HEK293T (cell line): ENCODE results near the gene TSPYL2.

Experiments
- CTCF ChIA-PET: fragments of 350-600 bp; formaldehyde crosslinking; extraction: SDS; loops from one replicate; lab custom pipeline; 2021; ENCODE audit warnings: antibody characterized with exemption, inconsistent platforms; lab: Yijun Ruan, JAX
- POLR2A ChIA-PET: fragments of 350-600 bp; formaldehyde crosslinking; extraction: SDS; loops from one replicate; lab custom pipeline; 2020; ENCODE audit warnings: antibody characterized with exemption, inconsistent platforms; lab: Yijun Ruan, JAX
- DNase-seq: peaks from one replicate; pipeline ENCODE4 v3.0.0; 2012; ENCODE audit warnings: mixed read lengths; ENCODE audit errors: extremely low spot score
- ARNT ChIP-seq: fragments of 450-650 bp; IDR thresholded peaks from 2 replicates; pipeline ENCODE4 v1.6.1; 2017; ENCODE audit warnings: mild to moderate bottlenecking
- BHLHE40 ChIP-seq: fragments of 450-650 bp; IDR thresholded peaks from 2 replicates; pipeline ENCODE4 v1.6.1; 2016; ENCODE audit warnings: mild to moderate bottlenecking, moderate library complexity, borderline replicate concordance
- CTBP1 ChIP-seq: fragments of 450-650 bp; IDR thresholded peaks from 2 replicates; pipeline ENCODE4 v1.6.1; 2016; ENCODE audit warnings: borderline replicate concordance
- ELF4 ChIP-seq: fragments of 450-650 bp; IDR thresholded peaks from 2 replicates; pipeline ENCODE4 v1.6.1; 2017; ENCODE audit warnings: antibody characterized with exemption
- FOXA1 ChIP-seq: fragments of 450-650 bp; IDR thresholded peaks from 2 replicates; pipeline ENCODE4 v1.6.1; 2016; ENCODE audit warnings: mild to moderate bottlenecking
- FOXK2 ChIP-seq: fragments of 450-650 bp; IDR thresholded peaks from 2 replicates; pipeline ENCODE4 v1.6.1; 2016; ENCODE audit warnings: mild to moderate bottlenecking
- FOXM1 ChIP-seq: fragments of 450-650 bp; IDR thresholded peaks from 2 replicates; pipeline ENCODE4 v1.6.1; 2017; ENCODE audit warnings: mild to moderate bottlenecking, borderline replicate concordance
- HDGF ChIP-seq: fragments of 450-650 bp; IDR thresholded peaks from 2 replicates; pipeline ENCODE4 v1.6.1; 2017; ENCODE audit warnings: antibody characterized with exemption, borderline replicate concordance
- L3MBTL2 ChIP-seq: fragments of 450-650 bp; conservative IDR thresholded peaks from 2 replicates; pipeline ENCODE4 v1.6.1; 2016; ENCODE audit warnings: mild to moderate bottlenecking
- LEF1 ChIP-seq: fragments of 450-650 bp; IDR thresholded peaks from 2 replicates; pipeline ENCODE4 v1.6.1; 2017; ENCODE audit warnings: mild to moderate bottlenecking, borderline replicate concordance
- NFRKB ChIP-seq: fragments of 450-650 bp; IDR thresholded peaks from 2 replicates; pipeline ENCODE4 v1.6.1; 2016; ENCODE audit warnings: mild to moderate bottlenecking, moderate library complexity
- PKNOX1 ChIP-seq: fragments of 450-650 bp; IDR thresholded peaks from 2 replicates; pipeline ENCODE4 v1.6.1; 2016
- SP1 ChIP-seq: fragments of 450-650 bp; IDR thresholded peaks from 2 replicates; pipeline ENCODE4 v1.6.1; 2017
- SUZ12 ChIP-seq: fragments of 450-650 bp; IDR thresholded peaks from 2 replicates; pipeline ENCODE4 v1.6.1; 2016; ENCODE audit warnings: mild to moderate bottlenecking
- TARDBP ChIP-seq: fragments of 450-650 bp; IDR thresholded peaks from 2 replicates; pipeline ENCODE4 v1.6.1; 2016
- ZNF384 ChIP-seq: fragments of 450-650 bp; IDR thresholded peaks from 2 replicates; pipeline ENCODE4 v1.6.1; 2016

Gene TSPYL2

GRCh38 chrX:53077207-53078197 lies 4.7 kb upstream of the TSPYL2 start:
- TF ChIP-seq CTBP1 (no peak), FOXM1 (no peak), BHLHE40 (no peak), TARDBP (no peak), ZNF384 (no peak), SP1 (no peak), FOXA1 (no peak), NFRKB (no peak), PKNOX1 (no peak), SUZ12 (no peak)
- no peak for DNase-seq
- POLR2A ChIA-PET, result interaction anchor here (0.6 to 0.8 kb wide), 2 partner anchors 10 to 148 kb away, joined by 3 read pairs; no protein-coding TSS in a partner anchor
- CTCF ChIA-PET, result no interaction called here

- no peak for DNase-seq
- POLR2A ChIA-PET, result no interaction called here
- CTCF ChIA-PET, result no interaction called here
- TF ChIP-seq ARNT (no peak), HDGF (no peak), LEF1 (no peak), CTBP1 (no peak)
Observed at GRCh38 chrX:53078943-53079342, 3.2 kb upstream of the TSPYL2 start.

- ChIA-PET POLR2A (interaction anchor here (1.1 to 1.3 kb wide), 2 partner anchors 8 to 13 kb away, joined by 5 to 12 read pairs; no protein-coding TSS in a partner anchor), CTCF (interaction anchor here (0.6 kb wide), 1 partner anchor 194 kb away, joined by 3 read pairs; no protein-coding TSS in a partner anchor)
- TF ChIP-seq TARDBP (no peak), LEF1 (no peak), BHLHE40 (no peak), NFRKB (no peak), ARNT (no peak)
- no peak for DNase-seq
Observed at GRCh38 chrX:53080628-53081580, 1.3 kb upstream of the TSPYL2 start.

- DNase-seq, result no peak
- CTCF ChIA-PET, result interaction anchor here (0.8 kb wide), 1 partner anchor 11 kb away, joined by 3 read pairs; no protein-coding TSS in a partner anchor
- POLR2A ChIA-PET, result interaction anchor here (1.1 to 1.3 kb wide), 4 partner anchors 8 to 40 kb away, joined by 3 to 11 read pairs (median 4); no protein-coding TSS in a partner anchor
- TF ChIP-seq NFRKB (no peak), LEF1 (no peak), PKNOX1 (no peak), ZNF384 (no peak), TARDBP (no peak), L3MBTL2 (no peak), FOXK2 (no peak), FOXA1 (no peak), SUZ12 (no peak)
Observed at GRCh38 chrX:53082773-53083616, 828 bp downstream of the TSPYL2 start.

GRCh38 chrX:53084043-53084570 lies 1.9 kb downstream of the TSPYL2 start:
- POLR2A ChIA-PET, result no interaction called here
- no peak for DNase-seq
- CTCF ChIA-PET, result no interaction called here
- no peak for TF ChIP-seq TARDBP
- no peak for TF ChIP-seq NFRKB

GRCh38 chrX:53084863-53085262 lies 2.7 kb downstream of the TSPYL2 start:
- TF ChIP-seq L3MBTL2 (no peak), FOXM1 (no peak), CTBP1 (no peak), LEF1 (no peak), ARNT (no peak), HDGF (no peak), PKNOX1 (no peak), ZNF384 (no peak), ELF4 (no peak), NFRKB (no peak), BHLHE40 (no peak), TARDBP (no peak), FOXA1 (no peak), SP1 (no peak), FOXK2 (no peak), SUZ12 (no peak)
- POLR2A ChIA-PET, result no interaction called here
- CTCF ChIA-PET, result no interaction called here
- no peak for DNase-seq
